Osteoblast (primary cell): Measurements from ENCODE around the gene LCOR. TPM values are rescaled to one million over a fixed set of nuclear protein-coding genes. Genes with fewer than 3 reads are reported as not detected.

Experiments
- DNase-seq: peaks from one replicate; pipeline ENCODE4 v3.0.0; 2011; ENCODE audit warnings: low spot score, mixed read lengths; ENCODE audit not compliant: insufficient read length; ENCODE audit errors: missing footprints
- H2AFZ ChIP-seq: 2 replicates; pipeline ENCODE4 v1.6.0; 2011; ENCODE audit warnings: mild to moderate bottlenecking, low read length
- H3K27ac ChIP-seq: 2 replicates; pipeline ENCODE4 v1.5.1; 2011; ENCODE audit warnings: mild to moderate bottlenecking, low read depth, low read length, moderate library complexity
- H3K27me3 ChIP-seq: 2 replicates; pipeline ENCODE4 v1.6.0; 2012; ENCODE audit warnings: mild to moderate bottlenecking, control low read depth, inconsistent platforms, low read length, moderate library complexity; ENCODE audit not compliant: insufficient read depth
- H3K36me3 ChIP-seq: 2 replicates; pipeline ENCODE4 v1.5.1; 2011; ENCODE audit warnings: mild to moderate bottlenecking, low read length, control low read depth, moderate library complexity; ENCODE audit not compliant: insufficient read depth
- H3K4me1 ChIP-seq: 2 replicates; pipeline ENCODE4 v1.5.1; 2011; ENCODE audit warnings: mild to moderate bottlenecking, low read length, control low read depth, moderate library complexity; ENCODE audit not compliant: insufficient read depth
- H3K4me2 ChIP-seq: 2 replicates; pipeline ENCODE4 v1.6.0; 2011; ENCODE audit warnings: mild to moderate bottlenecking, low read length; ENCODE audit not compliant: insufficient read depth
- H3K4me3 ChIP-seq: fragments of 200-600 bp; sonication (generic); 3 replicates; pipeline ENCODE4 v1.5.1; 2012; ENCODE audit warnings: mild to moderate bottlenecking, low read length, inconsistent platforms; ENCODE audit not compliant: insufficient read depth
- H3K79me2 ChIP-seq: 2 replicates; pipeline ENCODE4 v1.6.0; 2012; ENCODE audit warnings: mild to moderate bottlenecking, low read length, control low read depth, inconsistent platforms; ENCODE audit not compliant: insufficient read depth
- H3K9me3 ChIP-seq: 2 replicates; pipeline ENCODE4 v1.5.1; 2011; ENCODE audit warnings: low read depth, low read length, control low read depth
- H4K20me1 ChIP-seq: 2 replicates; pipeline ENCODE4 v1.6.0; 2012; ENCODE audit warnings: mild to moderate bottlenecking, low read length, control low read depth; ENCODE audit not compliant: insufficient read depth
- total RNA-seq: library from RNA; depleted of rRNA; stranded (reverse); fragments of >200 nt; gene quantifications from 2 replicates; pipeline ENCODE4 v1.2.3, GENCODE V29; 2012
- TF ChIP-seq, protein P1 (sequence below): IDR thresholded peaks from 2 replicates; pipeline ENCODE4 v1.5.1; 2011; ENCODE audit warnings: mild to moderate bottlenecking, low read depth, low read length, moderate library complexity; ENCODE audit errors: extremely low read depth

LCOR gene
- total RNA-seq, 1 donor = 19.2 TPM

DNA sequence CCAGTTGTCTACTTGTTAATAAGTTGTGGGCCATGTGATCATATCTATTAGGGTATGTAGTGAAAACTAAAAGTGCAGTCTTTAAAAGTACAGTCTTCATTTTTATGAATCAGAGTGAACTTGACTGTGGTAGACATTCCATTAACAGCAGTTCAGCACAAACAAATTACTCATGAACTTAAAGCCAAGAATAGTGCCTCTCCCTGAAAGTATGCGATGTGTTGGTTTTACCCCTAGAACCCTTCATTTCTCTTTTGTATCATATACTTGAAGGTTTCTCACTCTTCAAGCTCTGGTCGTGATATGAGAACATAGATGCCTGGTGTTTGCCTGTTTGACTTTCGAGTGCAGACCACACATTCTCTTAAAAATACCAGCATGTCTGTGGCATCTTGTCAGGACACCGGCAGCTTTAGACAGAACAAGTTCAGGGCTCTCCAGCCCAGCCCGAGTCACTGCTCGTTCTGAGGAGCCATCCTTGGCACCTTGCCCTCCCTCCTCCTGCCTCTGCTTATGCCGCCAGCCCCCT, 159.3 kb downstream of the LCOR start:
- no peaks in the 10 kb centered on the region for H3K79me2 ChIP-seq
- no peaks in the 10 kb centered on the region for H3K36me3 ChIP-seq
- peak overlapping the region; percentile 47 for H3K4me3 ChIP-seq
- H3K27ac ChIP-seq = peak overlapping the region; percentile 74
- H3K9me3 ChIP-seq = no peaks in the 10 kb centered on the region
- TF ChIP-seq, protein P1, sequence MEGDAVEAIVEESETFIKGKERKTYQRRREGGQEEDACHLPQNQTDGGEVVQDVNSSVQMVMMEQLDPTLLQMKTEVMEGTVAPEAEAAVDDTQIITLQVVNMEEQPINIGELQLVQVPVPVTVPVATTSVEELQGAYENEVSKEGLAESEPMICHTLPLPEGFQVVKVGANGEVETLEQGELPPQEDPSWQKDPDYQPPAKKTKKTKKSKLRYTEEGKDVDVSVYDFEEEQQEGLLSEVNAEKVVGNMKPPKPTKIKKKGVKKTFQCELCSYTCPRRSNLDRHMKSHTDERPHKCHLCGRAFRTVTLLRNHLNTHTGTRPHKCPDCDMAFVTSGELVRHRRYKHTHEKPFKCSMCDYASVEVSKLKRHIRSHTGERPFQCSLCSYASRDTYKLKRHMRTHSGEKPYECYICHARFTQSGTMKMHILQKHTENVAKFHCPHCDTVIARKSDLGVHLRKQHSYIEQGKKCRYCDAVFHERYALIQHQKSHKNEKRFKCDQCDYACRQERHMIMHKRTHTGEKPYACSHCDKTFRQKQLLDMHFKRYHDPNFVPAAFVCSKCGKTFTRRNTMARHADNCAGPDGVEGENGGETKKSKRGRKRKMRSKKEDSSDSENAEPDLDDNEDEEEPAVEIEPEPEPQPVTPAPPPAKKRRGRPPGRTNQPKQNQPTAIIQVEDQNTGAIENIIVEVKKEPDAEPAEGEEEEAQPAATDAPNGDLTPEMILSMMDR = no peak
- H3K4me1 ChIP-seq = peaks cover 40% of the 10 kb centered on the region
- H4K20me1 ChIP-seq = no peaks in the 10 kb centered on the region
- peak overlapping the region; percentile 26 for H2AFZ ChIP-seq
- no peaks in the 10 kb centered on the region for H3K27me3 ChIP-seq
- DNase-seq = peak; percentile 90
- H3K4me2 ChIP-seq = peak overlapping the region; percentile 87

DNA sequence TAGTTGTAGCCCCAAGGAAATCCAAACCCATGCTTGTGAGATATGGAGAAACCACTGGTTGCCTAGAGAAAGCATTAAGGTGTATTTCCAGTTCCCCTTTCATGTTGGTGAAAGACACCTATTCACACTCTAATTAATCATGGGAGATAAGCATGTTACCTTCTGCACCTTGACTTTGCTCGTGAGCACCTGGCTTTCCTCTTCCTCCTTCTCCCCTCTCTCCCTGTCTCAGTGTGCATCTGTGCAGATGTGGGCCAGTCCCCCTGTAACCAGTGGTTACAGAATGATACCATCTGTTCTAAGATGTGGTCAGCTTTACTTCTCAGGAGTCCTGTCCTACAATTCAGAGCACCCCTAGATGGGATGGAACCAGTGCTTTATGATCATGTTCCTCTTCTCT, 160.6 kb downstream of the LCOR start:
- TF ChIP-seq, protein P1 = no peak
- Histone ChIP-seq H3K4me1 (peaks cover 41% of the 10 kb centered on the region), H3K27me3 (no peaks in the 10 kb centered on the region)

DNA sequence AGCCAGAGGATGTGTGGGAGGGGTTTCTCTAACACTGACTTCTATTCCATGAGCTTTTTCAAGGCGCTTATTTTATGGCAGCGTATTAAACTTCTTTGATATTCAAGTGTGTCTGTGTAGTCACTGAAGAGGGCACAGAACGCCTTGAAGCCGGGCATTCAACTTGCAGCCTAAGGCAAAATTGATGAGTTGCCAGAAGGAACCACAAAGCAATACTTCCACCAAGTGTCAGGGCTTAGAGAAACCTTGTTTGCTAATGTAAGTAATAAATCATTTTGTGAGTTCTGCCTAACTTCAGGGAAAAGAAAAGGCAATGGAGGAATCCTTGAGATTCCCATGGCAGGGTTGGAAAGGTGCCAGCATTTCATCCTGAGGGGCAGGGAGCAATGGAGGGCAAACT, 163.8 kb downstream of the LCOR start:
- Histone ChIP-seq H4K20me1 (no peaks in the 10 kb centered on the region), H3K27ac (peak overlapping the region; percentile 15), H3K4me1 (peaks cover 35% of the 10 kb centered on the region), H3K4me3 (no peak overlapping the region), H2AFZ (no peak overlapping the region), H3K36me3 (no peaks in the 10 kb centered on the region), H3K9me3 (no peaks in the 10 kb centered on the region), H3K27me3 (no peaks in the 10 kb centered on the region), H3K79me2 (no peaks in the 10 kb centered on the region), H3K4me2 (no peak overlapping the region)
- DNase-seq = peak; percentile 76
- TF ChIP-seq, protein P1 = no peak

More for the DNA sequence above, 160.6 kb downstream of the LCOR start:
- no peaks in the 10 kb centered on the region for H3K79me2 ChIP-seq
- no peak overlapping the region for H2AFZ ChIP-seq
- no peaks in the 10 kb centered on the region for H4K20me1 ChIP-seq
- DNase-seq = no peak
- H3K27ac ChIP-seq = no peak overlapping the region
- H3K4me2 ChIP-seq = no peak overlapping the region
- no peaks in the 10 kb centered on the region for H3K9me3 ChIP-seq
- H3K36me3 ChIP-seq = no peaks in the 10 kb centered on the region
- no peak overlapping the region for H3K4me3 ChIP-seq

DNA sequence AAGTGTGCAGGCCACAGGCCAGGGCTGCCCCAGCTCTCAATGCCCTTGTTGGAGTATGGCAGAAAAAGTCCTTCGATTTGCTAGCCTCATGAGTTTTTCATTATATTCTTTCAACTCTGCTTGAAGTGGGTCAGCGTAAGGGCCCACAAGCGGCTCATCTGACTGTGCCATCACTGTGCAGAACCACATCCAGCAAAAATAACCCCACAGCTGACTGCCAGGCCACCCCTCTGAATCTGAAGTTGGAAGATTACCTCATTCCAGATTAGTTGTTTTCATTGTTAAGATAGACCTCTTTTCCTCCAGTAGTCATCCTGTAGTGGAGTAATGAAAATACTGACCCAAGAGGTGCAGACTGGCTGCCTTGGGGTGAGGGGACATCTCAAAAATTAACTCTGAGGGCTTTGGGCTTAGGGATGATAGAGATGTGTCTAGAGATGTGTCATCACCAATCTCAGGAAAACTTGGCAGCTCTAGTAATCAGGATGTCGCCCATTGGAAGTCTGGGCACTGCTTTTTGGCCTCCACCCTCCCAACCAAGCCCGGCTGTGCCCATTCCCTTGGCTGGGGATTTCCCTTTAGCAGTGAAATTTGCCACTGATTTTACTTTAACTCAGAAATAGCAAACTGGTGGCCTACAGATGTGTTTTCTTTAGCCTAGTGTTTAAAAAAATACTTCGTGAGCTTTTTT, 164.3 kb downstream of the LCOR start:
- Histone ChIP-seq H3K4me1 (peaks cover 30% of the 10 kb centered on the region), H3K9me3 (no peaks in the 10 kb centered on the region), H3K27me3 (no peaks in the 10 kb centered on the region), H3K79me2 (no peaks in the 10 kb centered on the region), H3K4me2 (no peak overlapping the region), H3K27ac (peak overlapping the region; percentile 15), H3K36me3 (no peaks in the 10 kb centered on the region), H3K4me3 (no peak overlapping the region), H2AFZ (no peak overlapping the region), H4K20me1 (no peaks in the 10 kb centered on the region)
- TF ChIP-seq, protein P1 = no peak
- peak; percentile 83 for DNase-seq
